T-helper 2 cell treated with Interferon-gamma antibody and Interleukin-4, amounts not matched to agents 100 ng/mL and 5 ng/mL, for 36 hours (primary cell): Measurements from ENCODE around the gene IFIT3. TPM values are rescaled to one million over a fixed set of nuclear protein-coding genes. Genes with fewer than 3 reads are reported as not detected.
"Not testable (repeated sequence)": the region's sequence is repeated elsewhere in the genome, so short reads cannot be mapped to it uniquely, and the experiment has no call there.

Experiments
- intact Hi-C: fragments of 100-400 bp; cut with micrococcal nuclease; formaldehyde crosslinking; loops from one replicate; pipeline ENCODE4 v1.15.1; 2023
- total RNA-seq: library from RNA; stranded (reverse); gene quantifications from 2 replicates; pipeline ENCODE4 v1.2.3, GENCODE V29; 2022

Gene IFIT3
- total RNA-seq, 1 donor from 2014 or later, result 11.1 TPM

- intact Hi-C loops, result loop anchor here (1.0 kb wide), 2 partner anchors 31 to 369 kb away; partner anchors contain the start of gene KIF20B
Measured at GRCh38 chr10:89332123-89332633, 4.4 kb downstream of the IFIT3 start.

- intact Hi-C loops, result no loop called here
Measured at GRCh38 chr10:89335226-89335625, 7.4 kb downstream of the IFIT3 start.

GRCh38 chr10:89336241-89336640, 8.4 kb downstream of the IFIT3 start:
- intact Hi-C loops, result no loop called here

- intact Hi-C loops, result no loop called here
Measured at GRCh38 chr10:89337484-89337883, 9.7 kb downstream of the IFIT3 start.

- intact Hi-C loops, result no loop called here
Measured at GRCh38 chr10:89338713-89339112, 10.9 kb downstream of the IFIT3 start.

GRCh38 chr10:89339875-89340274, 12.1 kb downstream of the IFIT3 start:
- intact Hi-C loops, result no loop called here

GRCh38 chr10:89341649-89342048, 13.9 kb downstream of the IFIT3 start:
- intact Hi-C loops, result no loop called here

GRCh38 chr10:89342206-89342958, 14.6 kb downstream of the IFIT3 start:
- intact Hi-C loops, result no loop called here

- intact Hi-C loops, result no loop called here
Measured at GRCh38 chr10:89343089-89343767, 15.4 kb downstream of the IFIT3 start.

- intact Hi-C loops, result no loop called here
Measured at GRCh38 chr10:89344156-89344555, 16.4 kb downstream of the IFIT3 start.

GRCh38 chr10:89345367-89346000, 17.7 kb downstream of the IFIT3 start:
- intact Hi-C loops, result no loop called here

- intact Hi-C loops, result no loop called here
Measured at GRCh38 chr10:89346405-89347254, 18.8 kb downstream of the IFIT3 start.

- intact Hi-C loops, result no loop called here
Measured at GRCh38 chr10:89347701-89348457, 20.1 kb downstream of the IFIT3 start.

- intact Hi-C loops, result no loop called here
Measured at GRCh38 chr10:89348481-89348880, 20.7 kb downstream of the IFIT3 start.

GRCh38 chr10:89348975-89349374, 21.2 kb downstream of the IFIT3 start:
- intact Hi-C loops, result no loop called here

GRCh38 chr10:89350631-89351315, 23.0 kb downstream of the IFIT3 start:
- intact Hi-C loops, result not testable (repeated sequence)

GRCh38 chr10:89351412-89351779, 23.6 kb downstream of the IFIT3 start:
- intact Hi-C loops, result no loop called here

GRCh38 chr10:89351780-89352597, 24.2 kb downstream of the IFIT3 start:
- intact Hi-C loops, result no loop called here

- intact Hi-C loops, result no loop called here
Measured at GRCh38 chr10:89352802-89353201, 25.0 kb downstream of the IFIT3 start.
